H1 (cell line): ENCODE results near the gene HSPBP1. TPM values are rescaled to one million over a fixed set of nuclear protein-coding genes. Genes with fewer than 3 reads are reported as not detected.

Source experiments
- CHD1 ChIP-seq: IDR thresholded peaks from 2 replicates; pipeline ENCODE4 v1.6.1; 2012; ENCODE audit warnings: low read depth, low read length, improper control_type of control experiment
- TAF7 ChIP-seq: optimal IDR thresholded peaks from 2 replicates; pipeline ENCODE3; 2011; ENCODE audit warnings: low read depth, mild to moderate bottlenecking, inconsistent platforms, low read length, moderate library complexity, borderline replicate concordance
- polyA plus RNA-seq, 7 experiments: library from polyadenylated mRNA; depleted of rRNA in 3 of 7; stranded (reverse) in 5 of 7; unstranded in 2 of 7; fragments of >200 nt in 5 of 7; fragments of 200-250 nt in 2 of 7; gene quantifications; 1 replicate in 5 of 7; 2 replicates in 1 of 7; 4 replicates in 1 of 7; pipeline versions ENCODE4 v1.2.1 to v1.2.3, GENCODE V29; 2011 to 2013; ENCODE audit warnings: missing spikeins in 2 of 7, mixed read lengths in 2 of 7
- total RNA-seq: library from RNA; stranded (reverse); fragmentation: NEBNext Ultra II Directional; extraction: Animal tissue kit (Norgen Biotek cat#: 25700); gene quantifications from 2 replicates; pipeline ENCODE4 v1.2.1, GENCODE V29; 2021

HSPBP1 gene
- total and polyA plus RNA-seq, 2 of the 8 experiments (the other 6 are each of a cell fraction or from before 2014, with no cell fraction given), result 63.4 to 100 TPM

DNA sequence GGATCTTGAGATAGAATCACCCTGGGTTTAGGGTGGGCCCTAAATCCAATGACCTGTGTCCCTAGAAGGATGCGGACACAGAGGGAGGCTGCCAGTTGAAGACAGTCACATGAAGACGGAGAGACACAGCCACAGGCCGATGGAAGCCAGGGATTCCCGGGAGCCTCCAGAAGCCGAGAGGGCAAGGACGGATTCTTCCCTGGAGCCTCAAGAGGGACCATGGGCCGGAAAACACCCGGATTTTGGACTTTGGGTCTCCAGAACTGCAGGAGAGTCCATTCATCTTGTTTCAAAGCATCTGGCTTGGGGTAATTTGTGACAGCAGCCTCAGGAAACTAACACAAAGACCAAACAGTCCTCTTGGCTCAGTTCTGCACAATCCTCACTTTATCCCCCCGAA lies 53.6 kb downstream of the HSPBP1 start (continued):
- no peak for TF ChIP-seq CHD1
- no peak for TF ChIP-seq TAF7
